HepG2 (cell line): Measurements from ENCODE around the gene ADGRD1. TPM values are rescaled to one million over a fixed set of nuclear protein-coding genes. Genes with fewer than 3 reads are reported as not detected.
A peak's percentile ranks its signal among the peaks of the same experiment; 100 is the strongest.

Experiments
- CBX2 ChIP-seq, 2 experiments: fragments of 200-600 bp in 1 of 2; sonication (generic); formaldehyde crosslinking in 1 of 2; IDR thresholded peaks; 2 replicates each; pipeline versions ENCODE4 v1.7.0 to v1.8.1; 2018 to 2022; ENCODE audit warnings: low read depth in 2 of 2, low read length in 1 of 2, mild to moderate bottlenecking in 1 of 2, missing genetic modification reagents in 1 of 2
- FOXC1 ChIP-seq: sonication (generic); formaldehyde crosslinking; IDR thresholded peaks from 2 replicates; pipeline ENCODE4 v1.8.0; 2022; ENCODE audit warnings: mild to moderate bottlenecking, missing genetic modification reagents, borderline replicate concordance
- JUN ChIP-seq: sonication (generic); formaldehyde crosslinking; IDR thresholded peaks from 2 replicates; pipeline ENCODE4 v1.4.0; 2020; ENCODE audit warnings: mild to moderate bottlenecking, missing genetic modification reagents
- MEIS2 ChIP-seq: sonication (generic); formaldehyde crosslinking; IDR thresholded peaks from 2 replicates; pipeline ENCODE4 v1.9.0; 2021; ENCODE audit warnings: mild to moderate bottlenecking, missing genetic modification reagents
- NR1H2 ChIP-seq: sonication (generic); formaldehyde crosslinking; IDR thresholded peaks from 2 replicates; pipeline ENCODE4 v1.8.1; 2022; ENCODE audit warnings: low read depth, missing genetic modification reagents, borderline replicate concordance
- SMC3 ChIP-seq: IDR thresholded peaks from 2 replicates; pipeline ENCODE4 v1.6.1; 2011; ENCODE audit warnings: low read length, improper control_type of control experiment
- SRSF4 ChIP-seq: fragments of 200-400 bp; formaldehyde crosslinking; IDR thresholded peaks from one replicate; pipeline ENCODE4 v1.6.1; 2018; ENCODE audit warnings: mild to moderate bottlenecking, low read depth, low read length, moderate library complexity; ENCODE audit not compliant: poor library complexity, severe bottlenecking
- TCF12 ChIP-seq, 2 experiments: fragments of 450-650 bp in 1 of 2; sonication (generic) in 1 of 2; formaldehyde crosslinking in 1 of 2; IDR thresholded peaks; 2 replicates each; pipeline versions ENCODE4 v1.6.1 to v1.8.0; 2017 to 2022; ENCODE audit warnings: antibody characterized with exemption in 1 of 2, mild to moderate bottlenecking in 1 of 2, missing genetic modification reagents in 1 of 2, moderate library complexity in 1 of 2
- TMF1 ChIP-seq: sonication (generic); formaldehyde crosslinking; IDR thresholded peaks from 2 replicates; pipeline ENCODE4 v1.8.1; 2022; ENCODE audit warnings: low read depth, missing genetic modification reagents
- ZBTB8A ChIP-seq: sonication (generic); formaldehyde crosslinking; IDR thresholded peaks from 2 replicates; pipeline ENCODE4 v1.4.0; 2020; ENCODE audit warnings: mild to moderate bottlenecking, low read depth, missing genetic modification reagents, borderline replicate concordance
- ZMAT3 ChIP-seq: sonication (generic); formaldehyde crosslinking; conservative IDR thresholded peaks from 2 replicates; pipeline ENCODE4 v1.7.0; 2021; ENCODE audit warnings: missing genetic modification reagents
- ZNF253 ChIP-seq: sonication (generic); formaldehyde crosslinking; IDR thresholded peaks from 2 replicates; pipeline ENCODE4 v1.8.0; 2022; ENCODE audit warnings: mild to moderate bottlenecking, missing genetic modification reagents, borderline replicate concordance
- ZNF292 ChIP-seq: sonication (generic); formaldehyde crosslinking; IDR thresholded peaks from 2 replicates; pipeline ENCODE4 v1.8.1; 2022; ENCODE audit warnings: mild to moderate bottlenecking, low read depth, missing genetic modification reagents, borderline replicate concordance
- ZNF431 ChIP-seq: sonication (generic); formaldehyde crosslinking; IDR thresholded peaks from 2 replicates; pipeline ENCODE4 v1.9.0; 2022; ENCODE audit warnings: missing genetic modification reagents, low read depth, mild to moderate bottlenecking, borderline replicate concordance
- ZNF564 ChIP-seq: sonication (generic); formaldehyde crosslinking; IDR thresholded peaks from 2 replicates; pipeline ENCODE4 v1.8.1; 2023; ENCODE audit warnings: mild to moderate bottlenecking, missing genetic modification reagents
- ZNF749 ChIP-seq: sonication (generic); formaldehyde crosslinking; IDR thresholded peaks from 2 replicates; pipeline ENCODE4 v1.8.0; 2022; ENCODE audit warnings: mild to moderate bottlenecking, missing genetic modification reagents, moderate library complexity, borderline replicate concordance
- ZNF790 ChIP-seq: sonication (generic); formaldehyde crosslinking; IDR thresholded peaks from 2 replicates; pipeline ENCODE4 v1.8.0; 2022; ENCODE audit warnings: missing genetic modification reagents, mild to moderate bottlenecking, borderline replicate concordance
- polyA plus RNA-seq, 8 experiments: library from polyadenylated mRNA; depleted of rRNA in 3 of 8; stranded (reverse) in 7 of 8; unstranded in 1 of 8; fragments of >200 nt; fragmentation: Illumina TruSeq in 4 of 8; extraction: Trizol in 4 of 8; gene quantifications; 2 replicates each; pipeline versions ENCODE4 v1.2.1 to v1.2.3, GENCODE V29; 2011 to 2016; ENCODE audit warnings: low read depth in 4 of 8, missing spikeins in 1 of 8, mixed read lengths in 1 of 8; ENCODE audit not compliant: insufficient read depth in 1 of 8
- total RNA-seq, 5 experiments: library from RNA; depleted of rRNA; stranded (reverse); fragments of >200 nt; fragmentation: Illumina TruSeq; extraction: Trizol; gene quantifications; 2 replicates each; pipeline ENCODE4 v1.2.3, GENCODE V29; 2016; ENCODE audit warnings: low read depth in 1 of 5
- TF ChIP-seq, protein P1 (sequence below): sonication (generic); formaldehyde crosslinking; IDR thresholded peaks from 2 replicates; pipeline ENCODE4 v1.8.0; 2022; ENCODE audit warnings: mild to moderate bottlenecking, missing genetic modification reagents, borderline replicate concordance
- TF ChIP-seq, protein P2 (sequence below): sonication (generic); formaldehyde crosslinking; IDR thresholded peaks from 2 replicates; pipeline ENCODE4 v1.5.0; 2020; ENCODE audit warnings: mild to moderate bottlenecking, low read depth, missing genetic modification reagents, borderline replicate concordance
- TF ChIP-seq, protein P3 (sequence below): sonication (generic); formaldehyde crosslinking; IDR thresholded peaks from 2 replicates; pipeline ENCODE4 v1.5.1; 2020; ENCODE audit warnings: missing genetic modification reagents, mild to moderate bottlenecking, borderline replicate concordance
- TF ChIP-seq, protein P4 (sequence below): sonication (generic); formaldehyde crosslinking; IDR thresholded peaks from 2 replicates; pipeline ENCODE4 v1.4.0; 2020; ENCODE audit warnings: mild to moderate bottlenecking, missing genetic modification reagents
- TF ChIP-seq, protein P5 (sequence below): sonication (generic); formaldehyde crosslinking; IDR thresholded peaks from 2 replicates; pipeline ENCODE4 v1.4.0; 2020; ENCODE audit warnings: missing genetic modification reagents; ENCODE audit errors: not compliant biosample characterization

Gene ADGRD1
- total and polyA plus RNA-seq, 2 of the 13 experiments (the other 11 are each of a cell fraction or from before 2014, with no cell fraction given), result 0.46 to 12.4 TPM

DNA sequence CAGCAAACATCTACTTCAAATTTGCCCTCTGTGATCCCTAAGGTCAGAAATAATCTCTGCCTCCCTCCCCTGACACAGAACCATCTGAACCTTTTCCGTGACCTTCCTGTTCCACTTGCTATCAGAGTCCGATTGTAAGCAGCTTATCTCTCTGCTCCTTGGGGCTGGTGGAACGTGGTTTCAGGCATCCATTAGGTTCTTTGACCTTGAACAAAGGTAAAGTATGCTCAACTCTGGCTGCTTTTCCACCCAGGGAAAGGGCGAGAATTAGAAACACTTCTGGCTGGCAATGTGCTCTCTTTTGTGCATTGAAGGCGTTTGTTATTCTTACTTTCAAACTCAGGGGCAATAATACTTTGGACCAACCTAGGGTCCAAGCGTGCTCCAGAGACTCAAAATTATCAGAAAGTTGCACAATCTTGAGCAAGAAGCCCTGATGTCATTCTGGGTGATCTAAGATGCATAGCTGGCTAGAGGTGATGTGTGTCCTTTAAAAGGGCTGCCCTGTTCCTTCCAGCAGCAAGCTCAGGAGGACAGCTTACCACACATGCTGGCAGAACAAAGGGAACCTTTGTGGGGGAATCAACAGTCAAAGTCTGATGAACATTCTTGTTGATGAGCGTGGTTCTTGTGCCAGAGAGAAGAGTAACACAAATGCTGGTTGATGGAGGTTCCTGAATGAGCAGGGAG is 29.8 kb downstream of the ADGRD1 start (continued):
- TF ChIP-seq, protein P1, sequence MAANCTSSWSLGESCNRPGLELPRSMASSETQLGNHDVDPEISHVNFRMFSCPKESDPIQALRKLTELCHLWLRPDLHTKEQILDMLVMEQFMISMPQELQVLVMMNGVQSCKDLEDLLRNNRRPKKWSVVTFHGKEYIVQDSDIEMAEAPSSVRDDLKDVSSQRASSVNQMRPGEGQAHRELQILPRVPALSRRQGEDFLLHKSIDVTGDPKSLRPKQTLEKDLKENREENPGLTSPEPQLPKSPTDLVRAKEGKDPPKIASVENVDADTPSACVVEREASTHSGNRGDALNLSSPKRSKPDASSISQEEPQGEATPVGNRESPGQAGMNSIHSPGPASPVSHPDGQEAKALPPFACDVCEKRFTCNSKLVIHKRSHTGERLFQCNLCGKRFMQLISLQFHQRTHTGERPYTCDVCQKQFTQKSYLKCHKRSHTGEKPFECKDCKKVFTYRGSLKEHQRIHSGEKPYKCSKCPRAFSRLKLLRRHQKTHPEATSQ (CRISPR knock-in tag), result 0 out of 2 replicates have a peak, but pooled peaks have one; percentile 42
- TF ChIP-seq ZNF749 (CRISPR knock-in tag), result no peak
- TF ChIP-seq TCF12 (IDR thresholded peaks at IDR 0.05), result no peak
- TF ChIP-seq TCF12 (CRISPR knock-in tag; IDR thresholded peaks at IDR 0.05), result peak; percentile 50; the same call in 1 of the 2 replicates
- TF ChIP-seq, protein P2, sequence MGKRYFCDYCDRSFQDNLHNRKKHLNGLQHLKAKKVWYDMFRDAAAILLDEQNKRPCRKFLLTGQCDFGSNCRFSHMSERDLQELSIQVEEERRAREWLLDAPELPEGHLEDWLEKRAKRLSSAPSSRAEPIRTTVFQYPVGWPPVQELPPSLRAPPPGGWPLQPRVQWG (CRISPR knock-in tag), result no peak
- no peak for TF ChIP-seq SRSF4
- no peak for TF ChIP-seq ZNF564 (CRISPR knock-in tag)
- no peak for TF ChIP-seq MEIS2 (CRISPR knock-in tag)
- no peak for TF ChIP-seq ZNF253 (CRISPR knock-in tag)
- TF ChIP-seq ZNF790 (CRISPR knock-in tag), result no peak
- peak; percentile 18; the same call in 1 of the 2 replicates for TF ChIP-seq ZNF292
- TF ChIP-seq, protein P3, sequence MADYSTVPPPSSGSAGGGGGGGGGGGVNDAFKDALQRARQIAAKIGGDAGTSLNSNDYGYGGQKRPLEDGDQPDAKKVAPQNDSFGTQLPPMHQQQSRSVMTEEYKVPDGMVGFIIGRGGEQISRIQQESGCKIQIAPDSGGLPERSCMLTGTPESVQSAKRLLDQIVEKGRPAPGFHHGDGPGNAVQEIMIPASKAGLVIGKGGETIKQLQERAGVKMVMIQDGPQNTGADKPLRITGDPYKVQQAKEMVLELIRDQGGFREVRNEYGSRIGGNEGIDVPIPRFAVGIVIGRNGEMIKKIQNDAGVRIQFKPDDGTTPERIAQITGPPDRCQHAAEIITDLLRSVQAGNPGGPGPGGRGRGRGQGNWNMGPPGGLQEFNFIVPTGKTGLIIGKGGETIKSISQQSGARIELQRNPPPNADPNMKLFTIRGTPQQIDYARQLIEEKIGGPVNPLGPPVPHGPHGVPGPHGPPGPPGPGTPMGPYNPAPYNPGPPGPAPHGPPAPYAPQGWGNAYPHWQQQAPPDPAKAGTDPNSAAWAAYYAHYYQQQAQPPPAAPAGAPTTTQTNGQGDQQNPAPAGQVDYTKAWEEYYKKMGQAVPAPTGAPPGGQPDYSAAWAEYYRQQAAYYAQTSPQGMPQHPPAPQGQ (CRISPR knock-in tag), result no peak
- TF ChIP-seq, protein P4, sequence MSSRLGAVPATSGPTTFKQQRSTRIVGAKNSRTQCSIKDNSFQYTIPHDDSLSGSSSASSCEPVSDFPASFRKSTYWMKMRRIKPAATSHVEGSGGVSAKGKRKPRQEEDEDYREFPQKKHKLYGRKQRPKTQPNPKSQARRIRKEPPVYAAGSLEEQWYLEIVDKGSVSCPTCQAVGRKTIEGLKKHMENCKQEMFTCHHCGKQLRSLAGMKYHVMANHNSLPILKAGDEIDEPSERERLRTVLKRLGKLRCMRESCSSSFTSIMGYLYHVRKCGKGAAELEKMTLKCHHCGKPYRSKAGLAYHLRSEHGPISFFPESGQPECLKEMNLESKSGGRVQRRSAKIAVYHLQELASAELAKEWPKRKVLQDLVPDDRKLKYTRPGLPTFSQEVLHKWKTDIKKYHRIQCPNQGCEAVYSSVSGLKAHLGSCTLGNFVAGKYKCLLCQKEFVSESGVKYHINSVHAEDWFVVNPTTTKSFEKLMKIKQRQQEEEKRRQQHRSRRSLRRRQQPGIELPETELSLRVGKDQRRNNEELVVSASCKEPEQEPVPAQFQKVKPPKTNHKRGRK (CRISPR knock-in tag), result no peak
- TF ChIP-seq TMF1 (CRISPR knock-in tag), result no peak
- no peak for TF ChIP-seq CBX2 (IDR thresholded peaks at IDR 0.05; ENCODE audit: low read depth, low read length)
- no peak for TF ChIP-seq CBX2 (CRISPR knock-in tag; IDR thresholded peaks at IDR 0.05; ENCODE audit: low read depth)
- TF ChIP-seq NR1H2 (CRISPR knock-in tag), result no peak
- TF ChIP-seq, protein P5, sequence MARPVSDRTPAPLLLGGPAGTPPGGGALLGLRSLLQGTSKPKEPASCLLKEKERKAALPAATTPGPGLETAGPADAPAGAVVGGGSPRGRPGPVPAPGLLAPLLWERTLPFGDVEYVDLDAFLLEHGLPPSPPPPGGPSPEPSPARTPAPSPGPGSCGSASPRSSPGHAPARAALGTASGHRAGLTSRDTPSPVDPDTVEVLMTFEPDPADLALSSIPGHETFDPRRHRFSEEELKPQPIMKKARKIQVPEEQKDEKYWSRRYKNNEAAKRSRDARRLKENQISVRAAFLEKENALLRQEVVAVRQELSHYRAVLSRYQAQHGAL, result no peak
- TF ChIP-seq ZMAT3 (CRISPR knock-in tag), result no peak
- TF ChIP-seq ZBTB8A (CRISPR knock-in tag), result no peak
- TF ChIP-seq ZNF431, result peak; percentile 40; the same call in 1 of the 2 replicates
- no peak for TF ChIP-seq JUN (CRISPR knock-in tag)
- no peak for TF ChIP-seq FOXC1 (CRISPR knock-in tag)
- TF ChIP-seq SMC3, result peak; percentile 25
